GM23338 (cell line): ENCODE data around the gene TPK1.

Experiments used
- CTCF ChIP-seq, 2 experiments: fragments of 200-600 bp in 1 of 2; sonication (generic) in 1 of 2; conservative IDR thresholded peaks; 2 replicates each; pipeline versions ENCODE4 v1.5.1 to v1.6.1; 2016 to 2017; ENCODE audit warnings: antibody characterized with exemption in 2 of 2, low read depth in 2 of 2, mild to moderate bottlenecking in 2 of 2, moderate library complexity in 1 of 2
- EZH2 ChIP-seq: fragments of 200-600 bp; sonication (generic); IDR thresholded peaks from one replicate; pipeline ENCODE4 v1.8.0; 2017; ENCODE audit warnings: antibody characterized with exemption, mild to moderate bottlenecking, low read depth; ENCODE audit not compliant: unreplicated experiment
- EZH2phosphoT487 ChIP-seq: fragments of 200-600 bp; sonication (generic); IDR thresholded peaks from one replicate; pipeline ENCODE4 v1.8.1; 2018; ENCODE audit warnings: antibody characterized with exemption; ENCODE audit not compliant: unreplicated experiment
- NANOG ChIP-seq: IDR thresholded peaks from 2 replicates; pipeline ENCODE4 v1.6.1; 2016; ENCODE audit warnings: antibody characterized with exemption, borderline replicate concordance
- POLR2AphosphoS5 ChIP-seq: IDR thresholded peaks from 2 replicates; pipeline ENCODE4 v1.6.1; 2016; ENCODE audit warnings: antibody characterized with exemption, low read depth
- REST ChIP-seq: IDR thresholded peaks from one replicate; pipeline ENCODE4 v1.6.1; 2018; ENCODE audit warnings: antibody characterized with exemption; ENCODE audit not compliant: unreplicated experiment
- ZNF114 ChIP-seq: fragments of 250-450 bp; sonication (Bioruptor Pico); IDR thresholded peaks from 2 replicates; pipeline ENCODE4 v1.5.0; 2020; ENCODE audit warnings: mild to moderate bottlenecking, moderate library complexity

- TF ChIP-seq CTCF (conservative IDR thresholded peaks at IDR 0.05; ENCODE audit: low read depth in 2 of 2) (no peak), POLR2AphosphoS5 (no peak), ZNF114 (no peak), REST (no peak), NANOG (no peak), EZH2 (no peak), EZH2phosphoT487 (no peak)
These were observed 98.9 kb downstream of the TPK1 start for GRCh38 chr7:144736880-144737493.
